Neural progenitor cell (in vitro differentiated cells): ENCODE measurements around the gene COL23A1. TPM values are rescaled to one million over a fixed set of nuclear protein-coding genes. Genes with fewer than 3 reads are reported as not detected.

Experiments used
- DNase-seq: peaks from one replicate; pipeline ENCODE4 v3.0.0-alpha.2; 2016; ENCODE audit warnings: low spot score
- H2AFZ ChIP-seq: fragments of 200-600 bp; sonication (generic); replicated peaks from 2 replicates; pipeline ENCODE4 v1.6.1; 2016; ENCODE audit warnings: antibody characterized with exemption
- H3F3A ChIP-seq: fragments of 200-600 bp; sonication (generic); 2 replicates; pipeline ENCODE4 v1.6.1; 2016; ENCODE audit warnings: antibody characterized with exemption, low read depth
- H3K27ac ChIP-seq: fragments of 200-600 bp; sonication (generic); 2 replicates; pipeline ENCODE4 v1.5.1; 2016; ENCODE audit warnings: mild to moderate bottlenecking
- H3K27me3 ChIP-seq: fragments of 200-600 bp; sonication (generic); 2 replicates; pipeline ENCODE4 v1.6.1; 2016; ENCODE audit warnings: mild to moderate bottlenecking, moderate library complexity
- H3K36me3 ChIP-seq: fragments of 200-600 bp; sonication (generic); 2 replicates; pipeline ENCODE4 v1.5.1; 2016
- H3K4me1 ChIP-seq: fragments of 200-600 bp; sonication (generic); 2 replicates; pipeline ENCODE4 v1.6.1; 2016; ENCODE audit warnings: mixed run types
- H3K4me2 ChIP-seq: fragments of 200-600 bp; sonication (generic); 2 replicates; pipeline ENCODE4 v1.6.1; 2016
- H3K4me3 ChIP-seq: fragments of 200-600 bp; sonication (generic); 2 replicates; pipeline ENCODE4 v1.5.1; 2016
- H3K79me2 ChIP-seq: fragments of 200-600 bp; sonication (generic); 2 replicates; pipeline ENCODE4 v1.6.1; 2016; ENCODE audit warnings: low read depth
- H3K9ac ChIP-seq: fragments of 200-600 bp; sonication (generic); 2 replicates; pipeline ENCODE4 v1.6.1; 2016
- H3K9me3 ChIP-seq: fragments of 200-600 bp; sonication (generic); 2 replicates; pipeline ENCODE4 v1.5.1; 2016; ENCODE audit warnings: low read depth
- H4K20me1 ChIP-seq: fragments of 200-600 bp; sonication (generic); 2 replicates; pipeline ENCODE4 v1.6.1; 2016; ENCODE audit warnings: low read depth
- H3K27ac Mint-ChIP-seq: 3 replicates; pipeline ENCODE4 v1.8.0; 2021; ENCODE audit warnings: mixed read lengths
- H3K27me3 Mint-ChIP-seq: 2 replicates; pipeline ENCODE4 v1.8.0; 2022; ENCODE audit warnings: low read depth, mild to moderate bottlenecking, inconsistent platforms, moderate library complexity, mixed read lengths; ENCODE audit not compliant: insufficient read depth
- H3K36me3 Mint-ChIP-seq: 3 replicates; pipeline ENCODE4 v1.8.0; 2021; ENCODE audit warnings: mixed read lengths
- H3K4me1 Mint-ChIP-seq: 3 replicates; pipeline ENCODE4 v1.8.0; 2021; ENCODE audit warnings: mixed read lengths
- H3K4me3 Mint-ChIP-seq: 3 replicates; pipeline ENCODE4 v1.8.0; 2021; ENCODE audit warnings: mild to moderate bottlenecking, moderate library complexity, mixed read lengths
- H3K9me3 Mint-ChIP-seq: 3 replicates; pipeline ENCODE4 v1.8.0; 2020; ENCODE audit warnings: mixed read lengths
- EZH2 ChIP-seq: fragments of 200-600 bp; sonication (generic); IDR thresholded peaks from 2 replicates; pipeline ENCODE4 v1.6.1; 2017; ENCODE audit warnings: antibody characterized with exemption, mild to moderate bottlenecking, moderate library complexity
- EZH2phosphoT487 ChIP-seq: fragments of 200-600 bp; sonication (generic); IDR thresholded peaks from 2 replicates; pipeline ENCODE4 v1.6.1; 2017; ENCODE audit warnings: antibody characterized with exemption
- total RNA-seq: library from RNA; depleted of rRNA; stranded (reverse); fragments of >200 nt; gene quantifications from 2 replicates; pipeline ENCODE4 v1.2.3, GENCODE V29; 2015; ENCODE audit warnings: low replicate concordance
- TF ChIP-seq, protein P1 (sequence below): fragments of 200-600 bp; sonication (generic); IDR thresholded peaks from 2 replicates; pipeline ENCODE4 v1.5.1; 2017; ENCODE audit warnings: antibody characterized with exemption, mild to moderate bottlenecking

Gene COL23A1
- total RNA-seq, 1 donor from 2014 or later: not detected

DNA sequence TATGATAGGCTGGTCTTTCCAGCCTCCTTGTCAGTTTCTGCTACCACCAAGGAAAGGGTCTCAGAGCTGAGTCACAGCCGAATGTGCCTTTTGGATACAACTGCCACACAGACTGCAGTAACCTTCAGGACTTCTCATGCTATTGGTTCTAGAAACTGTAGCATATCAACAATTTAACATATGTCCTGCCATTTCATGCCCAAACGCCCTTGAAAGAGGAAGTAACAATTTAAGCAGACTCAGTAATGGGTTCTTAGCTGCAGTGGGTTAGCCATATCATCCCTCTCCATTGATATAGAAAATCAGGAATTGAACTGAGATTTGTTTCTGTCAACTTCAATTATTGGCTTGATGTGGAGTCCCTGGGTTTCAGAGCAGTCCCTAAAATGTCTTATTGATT is 40.8 kb upstream of the COL23A1 start:
- Histone ChIP-seq H3K79me2 (peaks cover 1% of the 10 kb centered on the region), H3K36me3 (no peaks in the 10 kb centered on the region), H3K27me3 (peaks cover 53% of the 10 kb centered on the region), H3K9ac (no peak overlapping the region), H2AFZ (no peak overlapping the region), H3K27ac (no peak overlapping the region), H3F3A (peaks cover 5% of the 10 kb centered on the region), H3K4me3 (no peak overlapping the region), H3K9me3 (no peaks in the 10 kb centered on the region), H3K4me1 (no peaks in the 10 kb centered on the region), H3K4me2 (no peak overlapping the region), H4K20me1 (peaks cover 2% of the 10 kb centered on the region)
- Mint-ChIP-seq H3K27me3 (peaks cover 3% of the 10 kb centered on the region), H3K4me3 (no peak overlapping the region), H3K9me3 (no peaks in the 10 kb centered on the region), H3K27ac (no peak overlapping the region), H3K36me3 (no peaks in the 10 kb centered on the region), H3K4me1 (no peaks in the 10 kb centered on the region)
- TF ChIP-seq, protein P1, sequence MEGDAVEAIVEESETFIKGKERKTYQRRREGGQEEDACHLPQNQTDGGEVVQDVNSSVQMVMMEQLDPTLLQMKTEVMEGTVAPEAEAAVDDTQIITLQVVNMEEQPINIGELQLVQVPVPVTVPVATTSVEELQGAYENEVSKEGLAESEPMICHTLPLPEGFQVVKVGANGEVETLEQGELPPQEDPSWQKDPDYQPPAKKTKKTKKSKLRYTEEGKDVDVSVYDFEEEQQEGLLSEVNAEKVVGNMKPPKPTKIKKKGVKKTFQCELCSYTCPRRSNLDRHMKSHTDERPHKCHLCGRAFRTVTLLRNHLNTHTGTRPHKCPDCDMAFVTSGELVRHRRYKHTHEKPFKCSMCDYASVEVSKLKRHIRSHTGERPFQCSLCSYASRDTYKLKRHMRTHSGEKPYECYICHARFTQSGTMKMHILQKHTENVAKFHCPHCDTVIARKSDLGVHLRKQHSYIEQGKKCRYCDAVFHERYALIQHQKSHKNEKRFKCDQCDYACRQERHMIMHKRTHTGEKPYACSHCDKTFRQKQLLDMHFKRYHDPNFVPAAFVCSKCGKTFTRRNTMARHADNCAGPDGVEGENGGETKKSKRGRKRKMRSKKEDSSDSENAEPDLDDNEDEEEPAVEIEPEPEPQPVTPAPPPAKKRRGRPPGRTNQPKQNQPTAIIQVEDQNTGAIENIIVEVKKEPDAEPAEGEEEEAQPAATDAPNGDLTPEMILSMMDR: no peak
- TF ChIP-seq EZH2phosphoT487 (no peak), EZH2 (no peak)
- DNase-seq: no peak

DNA sequence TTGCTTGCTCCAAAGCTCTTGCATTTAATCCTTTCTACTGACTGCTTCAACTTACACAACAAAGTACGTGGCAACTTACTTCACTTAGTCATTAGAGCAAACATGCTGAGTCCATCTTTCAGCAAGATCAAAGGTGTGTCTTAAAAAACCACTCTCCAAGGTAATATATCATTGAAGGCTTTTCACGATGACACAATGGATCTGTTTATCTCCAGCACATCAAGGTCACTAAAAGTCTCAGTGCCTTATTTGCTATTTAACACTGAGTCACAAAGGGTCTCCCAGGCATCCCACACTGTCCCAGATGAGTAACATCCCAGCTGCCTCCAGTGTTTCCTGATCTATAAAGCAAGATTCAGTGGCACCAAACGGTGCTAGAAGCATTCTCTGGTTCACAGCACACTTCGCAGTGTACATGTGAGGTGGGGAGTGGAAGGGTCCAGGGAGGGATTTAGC is 40.3 kb upstream of the COL23A1 start:
- H3K4me3 Mint-ChIP-seq: no peak overlapping the region
- H3K36me3 Mint-ChIP-seq: no peaks in the 10 kb centered on the region
- peaks cover 53% of the 10 kb centered on the region for H3K27me3 ChIP-seq
- H4K20me1 ChIP-seq: peaks cover 6% of the 10 kb centered on the region
- H3K36me3 ChIP-seq: no peaks in the 10 kb centered on the region
- no peaks in the 10 kb centered on the region for H3K9me3 ChIP-seq
- no peak overlapping the region for H3K27ac ChIP-seq
- no peak for DNase-seq
- TF ChIP-seq EZH2phosphoT487: no peak
- no peak overlapping the region for H3K9ac ChIP-seq
- H3K9me3 Mint-ChIP-seq: no peaks in the 10 kb centered on the region
- H3K4me1 Mint-ChIP-seq: peaks cover 3% of the 10 kb centered on the region
- no peak overlapping the region for H3K4me3 ChIP-seq
- H2AFZ ChIP-seq: no peak overlapping the region
- H3K4me1 ChIP-seq: peaks cover 1% of the 10 kb centered on the region
- H3K4me2 ChIP-seq: no peak overlapping the region
- peaks cover 6% of the 10 kb centered on the region for H3K79me2 ChIP-seq
- peaks cover 9% of the 10 kb centered on the region for H3F3A ChIP-seq
- H3K27ac Mint-ChIP-seq: no peak overlapping the region
- H3K27me3 Mint-ChIP-seq: peaks cover 3% of the 10 kb centered on the region

DNA sequence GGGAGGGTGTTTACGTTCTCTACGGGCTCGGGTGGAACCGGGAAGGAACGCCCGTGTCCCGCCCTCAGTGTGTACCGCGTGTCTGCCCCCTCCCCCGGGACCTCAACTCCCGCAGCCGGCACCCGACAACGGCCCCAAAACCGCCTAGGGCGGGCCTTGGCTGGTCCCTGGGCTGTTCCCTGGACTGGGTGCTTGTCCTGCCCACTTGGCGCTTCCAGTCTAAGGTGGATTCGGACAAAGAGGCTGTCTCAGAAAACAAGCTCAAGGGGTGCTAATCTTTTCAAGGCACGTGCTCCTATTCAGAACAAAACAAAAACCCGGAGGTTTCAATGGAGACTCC is 37.0 kb upstream of the COL23A1 start:
- peaks cover 10% of the 10 kb centered on the region for H3F3A ChIP-seq
- no peak for DNase-seq
- Mint-ChIP-seq H3K27ac (no peak overlapping the region), H3K36me3 (peaks cover 5% of the 10 kb centered on the region), H3K9me3 (no peaks in the 10 kb centered on the region), H3K4me1 (peaks cover 20% of the 10 kb centered on the region), H3K27me3 (no peaks in the 10 kb centered on the region), H3K4me3 (peak overlapping the region; percentile 83)
- peaks cover 18% of the 10 kb centered on the region for H4K20me1 ChIP-seq
- no peaks in the 10 kb centered on the region for H3K9me3 ChIP-seq
- H3K4me1 ChIP-seq: peaks cover 18% of the 10 kb centered on the region
- H3K4me2 ChIP-seq: peak overlapping the region; percentile 81
- peak overlapping the region; percentile 81 for H3K4me3 ChIP-seq
- H2AFZ ChIP-seq: peak overlapping the region; percentile 75
- H3K9ac ChIP-seq: no peak overlapping the region
- peaks cover 34% of the 10 kb centered on the region for H3K79me2 ChIP-seq
- H3K27ac ChIP-seq: no peak overlapping the region
- TF ChIP-seq EZH2phosphoT487: no peak
- TF ChIP-seq, protein P1: no peak
- no peak for TF ChIP-seq EZH2
- peaks cover 3% of the 10 kb centered on the region for H3K36me3 ChIP-seq
- H3K27me3 ChIP-seq: peaks cover 44% of the 10 kb centered on the region

DNA sequence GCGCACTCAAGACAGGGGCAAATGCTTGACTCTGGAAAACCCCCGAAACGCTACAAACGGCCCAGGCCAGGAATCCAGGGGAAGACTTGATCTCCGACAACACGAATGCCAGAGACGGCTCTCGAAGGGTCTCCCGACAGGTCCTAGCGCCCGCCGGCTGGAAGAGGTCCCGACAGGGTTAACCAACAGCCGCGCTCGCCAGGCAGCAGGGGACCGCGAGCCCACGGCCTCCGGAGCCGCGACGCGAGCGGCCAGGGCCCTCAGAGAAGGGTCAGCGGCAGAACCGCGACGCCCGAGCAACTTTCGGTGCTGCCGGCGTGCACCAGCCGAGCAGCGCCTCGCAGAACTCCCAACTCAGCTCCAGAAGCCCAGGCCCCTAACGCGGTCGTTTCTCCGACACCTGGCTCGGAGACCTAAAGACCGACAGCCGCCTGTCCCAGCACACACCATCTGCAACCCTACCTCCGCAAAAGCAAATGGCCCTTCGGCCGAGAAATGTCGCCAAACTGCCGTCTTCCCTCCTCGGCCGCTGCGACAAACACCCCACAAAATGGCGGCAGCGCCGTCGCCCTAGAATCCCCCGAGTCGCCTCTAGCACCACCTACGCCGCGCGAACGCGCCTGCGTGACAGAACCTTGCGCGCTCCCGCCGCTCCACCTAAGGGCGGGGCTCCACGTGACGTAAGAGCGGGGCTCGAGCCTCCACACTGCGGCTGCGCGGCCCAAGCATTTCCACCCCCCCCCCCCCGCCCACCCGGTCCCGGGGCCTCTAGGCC is 36.5 kb upstream of the COL23A1 start, which contains the start of gene CLK4:
Gene CLK4 (minus strand): TSS at position 567 of the 775 bp plus-strand sequence. CDS start 3,634 bp downstream, outside the sequence.
- H3K4me1 ChIP-seq: peaks cover 18% of the 10 kb centered on the region
- H3K36me3 ChIP-seq: peaks cover 8% of the 10 kb centered on the region
- peaks cover 20% of the 10 kb centered on the region for H3K4me1 Mint-ChIP-seq
- no peaks in the 10 kb centered on the region for H3K9me3 ChIP-seq
- H3K9me3 Mint-ChIP-seq: no peaks in the 10 kb centered on the region
- TF ChIP-seq EZH2phosphoT487: no peak
- TF ChIP-seq, protein P1: no peak
- H2AFZ ChIP-seq: peak within 1 kb of the TSS; percentile 75
- H3K4me3 ChIP-seq: peak within 1 kb of the TSS; percentile 81
- H3F3A ChIP-seq: peaks cover 10% of the 10 kb centered on the region
- no peaks in the 10 kb centered on the region for H3K27me3 Mint-ChIP-seq
- peaks cover 18% of the 10 kb centered on the region for H4K20me1 ChIP-seq
- peak within 1 kb of the TSS; percentile 71 for H3K9ac ChIP-seq
- peak within 1 kb of the TSS; percentile 100 for H3K27ac Mint-ChIP-seq
- peaks cover 42% of the 10 kb centered on the region for H3K27me3 ChIP-seq
- peak within 1 kb of the TSS; percentile 89 for H3K4me3 Mint-ChIP-seq
- H3K27ac ChIP-seq: peak within 1 kb of the TSS; percentile 74
- peaks cover 34% of the 10 kb centered on the region for H3K79me2 ChIP-seq
- H3K4me2 ChIP-seq: peak within 1 kb of the TSS; percentile 81
- H3K36me3 Mint-ChIP-seq: peaks cover 8% of the 10 kb centered on the region
- peak; percentile 97 for DNase-seq
